ENCODE measurements around the gene DIPK1B. TPM values are rescaled to one million over a fixed set of nuclear protein-coding genes. Genes with fewer than 3 reads are reported as not detected.
A peak's percentile ranks its signal among the peaks of the same experiment; 100 is the strongest.

DIPK1B gene
- total RNA-seq, 2 donors from 2014 or later, result 45.1 to 45.7 TPM

GRCh38 chr9:136694163-136694871 is 18.1 kb upstream of the DIPK1B start:
- Histone ChIP-seq H3K36me3 (no peaks in the 10 kb centered on the region), H3K4me1 (peaks cover 0 to 43% of the 10 kb centered on the region in 2 donors), H3K9me3 (no peaks in the 10 kb centered on the region), H3K27ac (no peak overlapping the region), H3K4me3 (no peak overlapping the region), H3K27me3 (no peaks in the 10 kb centered on the region)
- no peak for DNase-seq (ENCODE audit: low spot score)
- TF ChIP-seq CTCF (IDR thresholded peaks at IDR 0.05), result peak; percentile 88 to 90

DNA sequence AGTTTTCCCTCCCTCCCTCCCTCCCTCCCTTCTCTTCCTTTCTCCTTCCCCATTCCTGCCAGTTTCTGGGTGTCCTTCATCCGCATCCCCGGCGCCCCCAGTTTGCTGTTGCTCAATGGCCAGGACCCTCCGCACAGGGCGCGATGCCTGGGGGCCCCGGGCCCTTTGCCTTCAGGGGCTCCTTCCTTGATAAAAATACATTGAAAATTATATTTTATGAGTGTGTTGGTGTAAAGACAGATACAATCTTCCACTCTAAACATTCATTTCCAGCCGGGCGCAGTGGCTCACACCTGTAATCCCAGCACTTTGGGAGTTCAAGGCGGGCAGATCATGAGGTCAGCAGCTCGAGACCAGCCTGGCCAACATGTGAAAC is 17.5 kb upstream of the DIPK1B start:
- DNase-seq (ENCODE audit: low spot score), result no peak
- TF ChIP-seq CTCF (IDR thresholded peaks at IDR 0.05), result no peak
- no peaks in the 10 kb centered on the region for H3K9me3 ChIP-seq
- no peak overlapping the region for H3K27ac ChIP-seq
- H3K36me3 ChIP-seq, result no peaks in the 10 kb centered on the region
- H3K4me1 ChIP-seq, result peaks cover 0 to 38% of the 10 kb centered on the region in 2 donors
- H3K4me3 ChIP-seq, result no peak overlapping the region
- no peaks in the 10 kb centered on the region for H3K27me3 ChIP-seq

GRCh38 chr9:136695435-136695895 is 16.9 kb upstream of the DIPK1B start:
- Histone ChIP-seq H3K4me3 (no peak overlapping the region), H3K4me1 (peaks cover 0 to 32% of the 10 kb centered on the region in 2 donors), H3K27me3 (no peaks in the 10 kb centered on the region), H3K36me3 (no peaks in the 10 kb centered on the region), H3K27ac (no peak overlapping the region), H3K9me3 (no peaks in the 10 kb centered on the region)
- no peak for DNase-seq (ENCODE audit: low spot score)
- TF ChIP-seq CTCF (IDR thresholded peaks at IDR 0.05), result no peak

- no peak overlapping the region for H3K4me3 ChIP-seq
- TF ChIP-seq CTCF (IDR thresholded peaks at IDR 0.05), result no peak
- DNase-seq (ENCODE audit: low spot score), result no peak
- H3K27ac ChIP-seq, result no peak overlapping the region
- H3K36me3 ChIP-seq, result no peaks in the 10 kb centered on the region
- no peaks in the 10 kb centered on the region for H3K9me3 ChIP-seq
- H3K27me3 ChIP-seq, result no peaks in the 10 kb centered on the region
- H3K4me1 ChIP-seq, result peaks cover 0 to 27% of the 10 kb centered on the region in 2 donors
Observed at GRCh38 chr9:136695955-136696354, 16.4 kb upstream of the DIPK1B start.

DNA sequence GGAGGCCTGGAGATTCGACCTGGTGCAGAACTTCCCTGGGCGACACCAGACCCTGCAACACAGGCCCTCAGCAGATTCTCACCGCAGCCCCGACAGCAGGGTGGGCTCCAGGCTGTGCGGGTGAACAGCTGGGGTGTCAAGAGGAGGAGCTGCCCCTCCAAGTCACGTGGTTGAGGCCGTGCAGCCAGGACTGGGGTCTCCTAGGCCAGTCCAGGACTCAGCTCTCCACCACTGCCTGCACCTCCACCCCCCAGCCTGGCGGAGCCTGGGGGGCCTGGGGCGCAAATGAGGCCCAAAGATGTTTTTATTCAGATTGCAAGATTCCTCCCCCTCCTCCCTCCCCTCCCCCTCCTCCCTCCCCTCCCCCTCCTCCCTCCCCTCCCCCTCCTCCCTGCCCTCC is 15.9 kb upstream of the DIPK1B start:
- no peak for DNase-seq (ENCODE audit: low spot score)
- no peak for TF ChIP-seq CTCF (IDR thresholded peaks at IDR 0.05)
- Histone ChIP-seq H3K27me3 (no peaks in the 10 kb centered on the region), H3K36me3 (no peaks in the 10 kb centered on the region), H3K4me3 (no peak overlapping the region), H3K9me3 (no peaks in the 10 kb centered on the region), H3K27ac (no peak overlapping the region), H3K4me1 (peaks cover 0 to 22% of the 10 kb centered on the region in 2 donors)

Measured in right atrium auricular region (tissue), 2 donors.